Measurements from ENCODE around the gene NPRL2. TPM values are rescaled to one million over a fixed set of nuclear protein-coding genes. Genes with fewer than 3 reads are reported as not detected.

Gene NPRL2
- total and polyA plus RNA-seq, 2 donors (not counting 3 experiments of a cell fraction or from before 2014, with no cell fraction given), result 13.4 to 30.6 TPM

GRCh38 chr3:50382722-50383121, 32.1 kb upstream of the NPRL2 start:
- Histone ChIP-seq H3K9me3 (replicated peaks; ENCODE audit: control insufficient read depth, insufficient read depth, low read length) (no peaks in the 10 kb centered on the region), H3K27ac (ENCODE audit: insufficient read depth, low read depth, low read length) (no peak overlapping the region), H4K20me1 (replicated peaks; ENCODE audit: control insufficient read depth, extremely low read depth, insufficient read depth, low read length) (no peaks in the 10 kb centered on the region), H3K4me1 (ENCODE audit: control insufficient read depth, extremely low read depth, insufficient read depth, low read length) (no peaks in the 10 kb centered on the region), H3K9ac (replicated peaks; ENCODE audit: extremely low read depth, insufficient read depth, low read length) (no peak overlapping the region), H2AFZ (ENCODE audit: low read depth, low read length) (no peak overlapping the region), H3K79me2 (ENCODE audit: control insufficient read depth, insufficient read depth, low read length) (no peaks in the 10 kb centered on the region), H3K9me1 (replicated peaks; ENCODE audit: control insufficient read depth, extremely low read depth, insufficient read depth, low read length) (no peaks in the 10 kb centered on the region), H3K4me2 (ENCODE audit: insufficient read depth, low read length) (no peak overlapping the region), H3K4me3 (replicated peaks in 1 of 3; ENCODE audit: insufficient read depth in 1 of 3, low read depth in 1 of 3, low read length in 3 of 3) (no peak overlapping the region), H3K36me3 (ENCODE audit: control insufficient read depth in 2 of 2, extremely low read depth in 1 of 2, insufficient read depth in 2 of 2, low read length in 2 of 2) (no peaks in the 10 kb centered on the region), H3K27me3 (ENCODE audit: control insufficient read depth in 2 of 2, insufficient read depth in 2 of 2, low read length in 2 of 2) (no peaks in the 10 kb centered on the region)
- dilution Hi-C loops (cut with MboI; ENCODE audit: extremely low pct_ligation_motif_present, low sequenced_read_pairs) (no loop called here), intact Hi-C loops (cut with micrococcal nuclease) (no loop called here)
- TF ChIP-seq, protein P1, sequence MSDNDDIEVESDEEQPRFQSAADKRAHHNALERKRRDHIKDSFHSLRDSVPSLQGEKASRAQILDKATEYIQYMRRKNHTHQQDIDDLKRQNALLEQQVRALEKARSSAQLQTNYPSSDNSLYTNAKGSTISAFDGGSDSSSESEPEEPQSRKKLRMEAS (IDR thresholded peaks at IDR 0.05; ENCODE audit: insufficient read depth, insufficient read length), result no peak
- TF ChIP-seq CTCF (IDR thresholded peaks at IDR 0.05; ENCODE audit: extremely low read depth in 1 of 2, insufficient read depth in 1 of 2, low read depth in 1 of 2, low read length in 2 of 2), result no peak
- no peak for TF ChIP-seq EZH2 (IDR thresholded peaks at IDR 0.05; ENCODE audit: borderline replicate concordance, low read depth, low read length, severe bottlenecking)
- TF ChIP-seq MYC (IDR thresholded peaks at IDR 0.05; ENCODE audit: low read depth, low read length), result no peak
- no peak for TF ChIP-seq JUN (IDR thresholded peaks at IDR 0.05; ENCODE audit: borderline replicate concordance, insufficient read depth, insufficient read length, low read depth)
- TF ChIP-seq POLR2A (IDR thresholded peaks at IDR 0.05; ENCODE audit: low read depth, low read length), result no peak
- no peak for TF ChIP-seq GATA2 (IDR thresholded peaks at IDR 0.05; ENCODE audit: insufficient read depth, insufficient read length, low read depth, low read length)
- no peak for TF ChIP-seq POLR2AphosphoS5 (IDR thresholded peaks at IDR 0.05; ENCODE audit: insufficient read depth, low read depth, low read length)
- TF ChIP-seq FOS (IDR thresholded peaks at IDR 0.05; ENCODE audit: borderline replicate concordance, insufficient read depth, low read length), result no peak
- BruUV-seq (replicated peaks), result no TSS peak
- FAIRE-seq (no peak), DNase-seq (ENCODE audit: low read depth, low spot score) (no peak)
- ChIA-PET POLR2A (no interaction called here), CTCF (no interaction called here)
